ENCODE results near the gene PLPPR1. TPM values are rescaled to one million over a fixed set of nuclear protein-coding genes. Genes with fewer than 3 reads are reported as not detected.
"Not testable (repeated sequence)": the region's sequence is repeated elsewhere in the genome, so short reads cannot be mapped to it uniquely, and the experiment has no call there.

Gene PLPPR1
- polyA plus RNA-seq, 3 donors: not detected

DNA sequence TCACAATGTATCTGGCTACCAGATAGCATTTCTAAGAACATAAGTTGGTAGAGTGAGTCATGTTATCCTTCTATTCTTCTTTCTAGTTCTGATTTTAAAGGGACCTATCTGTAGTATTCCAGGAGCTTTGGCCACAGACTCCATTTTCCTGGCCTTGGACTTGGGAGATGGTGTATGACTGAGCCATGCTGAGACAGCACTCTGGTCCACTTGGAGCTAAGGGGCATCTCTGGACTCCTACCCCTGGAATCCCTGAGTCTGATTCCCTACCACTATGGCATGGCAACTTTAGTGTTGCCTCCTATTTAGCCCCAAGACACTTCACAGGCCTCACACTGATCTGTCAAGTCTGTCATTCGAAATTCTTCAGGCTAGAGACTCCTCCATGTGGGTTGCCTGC, 297.5 kb downstream of the PLPPR1 start:
- Histone ChIP-seq H3K27me3 (ENCODE audit: control insufficient read depth in 2 of 2, insufficient read depth in 2 of 2, low read length in 2 of 2) (no peaks in the 10 kb centered on the region), H3K4me2 (replicated peaks; ENCODE audit: extremely low read depth, low read length, poor library complexity, severe bottlenecking) (no peak overlapping the region), H3K27ac (ENCODE audit: low read depth in 1 of 2, low read length in 2 of 2) (no peak overlapping the region), H3K9me3 (replicated peaks in 1 of 2; ENCODE audit: control insufficient read depth in 1 of 2, insufficient read depth in 1 of 2, low read length in 2 of 2) (peaks cover 0 to 4% of the 10 kb centered on the region in 2 donors), H3K4me3 (replicated peaks in 1 of 3; ENCODE audit: low read depth in 2 of 3, low read length in 3 of 3) (no peak overlapping the region), H3K36me3 (replicated peaks in 1 of 2; ENCODE audit: control insufficient read depth in 1 of 2, insufficient read depth in 2 of 2, low read length in 2 of 2) (no peaks in the 10 kb centered on the region), H4K20me1 (ENCODE audit: insufficient read depth, low read length) (no peaks in the 10 kb centered on the region), H3K79me2 (ENCODE audit: insufficient read depth, low read length) (no peaks in the 10 kb centered on the region), H3K9ac (ENCODE audit: insufficient read depth, low read length, poor library complexity, severe bottlenecking) (no peak overlapping the region), H3K4me1 (ENCODE audit: control insufficient read depth in 1 of 2, insufficient read depth in 2 of 2, low read length in 2 of 2) (no peaks in the 10 kb centered on the region), H2AFZ (ENCODE audit: insufficient read depth, low read depth, low read length, poor library complexity, severe bottlenecking) (no peak overlapping the region)
- DNase-seq: no peak
- intact Hi-C loops (cut with micrococcal nuclease): no loop called here
- no peak overlapping the region for H3K27ac Mint-ChIP-seq
- WGBS (ENCODE audit: insufficient coverage): 100% methylated on average over 1 of the region's 1 CpG
- TF ChIP-seq, protein P1, sequence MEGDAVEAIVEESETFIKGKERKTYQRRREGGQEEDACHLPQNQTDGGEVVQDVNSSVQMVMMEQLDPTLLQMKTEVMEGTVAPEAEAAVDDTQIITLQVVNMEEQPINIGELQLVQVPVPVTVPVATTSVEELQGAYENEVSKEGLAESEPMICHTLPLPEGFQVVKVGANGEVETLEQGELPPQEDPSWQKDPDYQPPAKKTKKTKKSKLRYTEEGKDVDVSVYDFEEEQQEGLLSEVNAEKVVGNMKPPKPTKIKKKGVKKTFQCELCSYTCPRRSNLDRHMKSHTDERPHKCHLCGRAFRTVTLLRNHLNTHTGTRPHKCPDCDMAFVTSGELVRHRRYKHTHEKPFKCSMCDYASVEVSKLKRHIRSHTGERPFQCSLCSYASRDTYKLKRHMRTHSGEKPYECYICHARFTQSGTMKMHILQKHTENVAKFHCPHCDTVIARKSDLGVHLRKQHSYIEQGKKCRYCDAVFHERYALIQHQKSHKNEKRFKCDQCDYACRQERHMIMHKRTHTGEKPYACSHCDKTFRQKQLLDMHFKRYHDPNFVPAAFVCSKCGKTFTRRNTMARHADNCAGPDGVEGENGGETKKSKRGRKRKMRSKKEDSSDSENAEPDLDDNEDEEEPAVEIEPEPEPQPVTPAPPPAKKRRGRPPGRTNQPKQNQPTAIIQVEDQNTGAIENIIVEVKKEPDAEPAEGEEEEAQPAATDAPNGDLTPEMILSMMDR (IDR thresholded peaks at IDR 0.05): no peak
- H3K27me3 Mint-ChIP-seq (ENCODE audit: low read depth in 3 of 3): peaks cover 2 to 6% (median 5%) of the 10 kb centered on the region in 3 donors
- no peaks in the 10 kb centered on the region for H3K4me1 Mint-ChIP-seq
- H3K9me3 Mint-ChIP-seq: peaks cover 4 to 14% (median 10%) of the 10 kb centered on the region in 7 donors
- H3K36me3 Mint-ChIP-seq: no peaks in the 10 kb centered on the region
- H3K4me3 Mint-ChIP-seq: no peak overlapping the region

DNA sequence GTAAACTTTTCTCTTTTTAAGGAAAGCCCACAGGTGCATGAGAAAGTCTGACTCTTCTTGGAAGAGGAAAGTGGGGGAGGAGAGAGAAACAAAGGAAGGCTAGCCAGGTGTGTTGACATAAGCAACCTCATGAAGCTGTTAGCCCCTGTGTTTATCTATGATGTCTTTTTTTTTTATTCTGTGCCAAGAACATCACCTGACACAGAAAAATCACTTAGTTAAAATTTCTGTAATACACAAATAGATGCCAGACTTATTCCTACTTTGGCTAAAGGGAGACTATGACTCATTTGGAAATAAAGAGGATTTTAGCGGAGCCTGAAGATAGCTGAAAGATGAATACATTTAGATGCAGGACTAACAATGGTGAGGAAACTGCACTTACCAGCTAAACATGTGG, 298.0 kb downstream of the PLPPR1 start:
- no peak overlapping the region for H3K27ac Mint-ChIP-seq
- no CpG with 5 or more reads among the region's 1 CpG for WGBS (ENCODE audit: insufficient coverage)
- H3K9ac ChIP-seq (ENCODE audit: insufficient read depth, low read length, poor library complexity, severe bottlenecking): no peak overlapping the region

DNA sequence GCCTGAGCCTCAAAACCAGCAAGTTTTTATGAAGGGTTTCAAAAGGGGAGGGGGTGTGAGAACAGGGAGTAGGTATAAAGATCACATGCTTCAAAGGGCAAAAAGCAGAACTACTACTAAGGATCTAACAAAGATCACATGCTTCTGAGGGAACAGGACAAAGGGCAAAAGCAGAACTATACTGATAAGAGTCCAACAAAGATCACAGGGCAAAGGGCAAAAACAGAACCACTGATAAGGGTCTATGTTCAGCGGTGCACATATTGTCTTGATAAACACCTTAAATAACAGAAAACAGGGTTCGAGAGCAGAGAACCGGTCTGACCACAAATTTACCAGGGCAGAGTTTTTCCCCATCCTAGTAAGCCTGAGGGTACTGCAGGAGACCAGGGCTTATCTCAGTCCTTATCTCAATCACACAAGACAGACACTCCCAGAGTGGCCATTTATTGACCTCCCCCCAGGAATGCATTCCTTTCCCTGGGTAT, 298.9 kb downstream of the PLPPR1 start:
- H3K4me3 Mint-ChIP-seq; H3K27me3 Mint-ChIP-seq (ENCODE audit: low read depth in 3 of 3); H3K4me1 ChIP-seq (ENCODE audit: control insufficient read depth in 1 of 2, insufficient read depth in 2 of 2, low read length in 2 of 2); intact Hi-C loops (cut with micrococcal nuclease); H4K20me1 ChIP-seq (ENCODE audit: insufficient read depth, low read length); DNase-seq; H2AFZ ChIP-seq (ENCODE audit: insufficient read depth, low read depth, low read length, poor library complexity, severe bottlenecking); H3K79me2 ChIP-seq (ENCODE audit: insufficient read depth, low read length); H3K36me3 Mint-ChIP-seq; H3K36me3 ChIP-seq (replicated peaks in 1 of 2; ENCODE audit: control insufficient read depth in 1 of 2, insufficient read depth in 2 of 2, low read length in 2 of 2); H3K4me3 ChIP-seq (replicated peaks in 1 of 3; ENCODE audit: low read depth in 2 of 3, low read length in 3 of 3); H3K9ac ChIP-seq (ENCODE audit: insufficient read depth, low read length, poor library complexity, severe bottlenecking); H3K27ac ChIP-seq (ENCODE audit: low read depth in 1 of 2, low read length in 2 of 2); H3K27me3 ChIP-seq (ENCODE audit: control insufficient read depth in 2 of 2, insufficient read depth in 2 of 2, low read length in 2 of 2); H3K4me1 Mint-ChIP-seq; H3K4me2 ChIP-seq (replicated peaks; ENCODE audit: extremely low read depth, low read length, poor library complexity, severe bottlenecking); H3K9me3 ChIP-seq (replicated peaks in 1 of 2; ENCODE audit: control insufficient read depth in 1 of 2, insufficient read depth in 1 of 2, low read length in 2 of 2): not testable (repeated sequence)
- peaks cover 4 to 14% (median 10%) of the 10 kb centered on the region in 7 donors for H3K9me3 Mint-ChIP-seq
- peak overlapping the region in 1 of 7 donors; percentile 31 for H3K27ac Mint-ChIP-seq
- 86% methylated on average over 3 of the region's 3 CpGs for WGBS (ENCODE audit: insufficient coverage)

More for the DNA sequence above, 298.0 kb downstream of the PLPPR1 start:
- Histone ChIP-seq H3K27ac (ENCODE audit: low read depth in 1 of 2, low read length in 2 of 2) (no peak overlapping the region), H3K4me2 (replicated peaks; ENCODE audit: extremely low read depth, low read length, poor library complexity, severe bottlenecking) (no peak overlapping the region), H3K9me3 (replicated peaks in 1 of 2; ENCODE audit: control insufficient read depth in 1 of 2, insufficient read depth in 1 of 2, low read length in 2 of 2) (peaks cover 0 to 4% of the 10 kb centered on the region in 2 donors), H3K27me3 (ENCODE audit: control insufficient read depth in 2 of 2, insufficient read depth in 2 of 2, low read length in 2 of 2) (no peaks in the 10 kb centered on the region), H3K4me1 (ENCODE audit: control insufficient read depth in 1 of 2, insufficient read depth in 2 of 2, low read length in 2 of 2) (no peaks in the 10 kb centered on the region), H3K36me3 (replicated peaks in 1 of 2; ENCODE audit: control insufficient read depth in 1 of 2, insufficient read depth in 2 of 2, low read length in 2 of 2) (no peaks in the 10 kb centered on the region), H3K4me3 (replicated peaks in 1 of 3; ENCODE audit: low read depth in 2 of 3, low read length in 3 of 3) (no peak overlapping the region), H4K20me1 (ENCODE audit: insufficient read depth, low read length) (no peaks in the 10 kb centered on the region), H3K79me2 (ENCODE audit: insufficient read depth, low read length) (no peaks in the 10 kb centered on the region), H2AFZ (ENCODE audit: insufficient read depth, low read depth, low read length, poor library complexity, severe bottlenecking) (no peak overlapping the region)
- Mint-ChIP-seq H3K36me3 (no peaks in the 10 kb centered on the region), H3K4me1 (no peaks in the 10 kb centered on the region), H3K9me3 (peaks cover 4 to 14% (median 10%) of the 10 kb centered on the region in 7 donors), H3K27me3 (ENCODE audit: low read depth in 3 of 3) (peaks cover 2 to 5% (median 4%) of the 10 kb centered on the region in 3 donors), H3K4me3 (no peak overlapping the region)
- DNase-seq: no peak
- intact Hi-C loops (cut with micrococcal nuclease): no loop called here
- TF ChIP-seq, protein P1 (IDR thresholded peaks at IDR 0.05): no peak

All from CD14-positive monocyte (primary cell).